RKO (cell line): ENCODE measurements around the gene EVA1C.
A peak's percentile ranks its signal among the peaks of the same experiment; 100 is the strongest.
"Not testable (repeated sequence)": the region's sequence is repeated elsewhere in the genome, so short reads cannot be mapped to it uniquely, and the experiment has no call there.

Source experiments
- DNase-seq: peaks from one replicate; pipeline ENCODE4 v3.0.0-alpha.2; 2016; ENCODE audit warnings: low spot score

Gene EVA1C

DNA sequence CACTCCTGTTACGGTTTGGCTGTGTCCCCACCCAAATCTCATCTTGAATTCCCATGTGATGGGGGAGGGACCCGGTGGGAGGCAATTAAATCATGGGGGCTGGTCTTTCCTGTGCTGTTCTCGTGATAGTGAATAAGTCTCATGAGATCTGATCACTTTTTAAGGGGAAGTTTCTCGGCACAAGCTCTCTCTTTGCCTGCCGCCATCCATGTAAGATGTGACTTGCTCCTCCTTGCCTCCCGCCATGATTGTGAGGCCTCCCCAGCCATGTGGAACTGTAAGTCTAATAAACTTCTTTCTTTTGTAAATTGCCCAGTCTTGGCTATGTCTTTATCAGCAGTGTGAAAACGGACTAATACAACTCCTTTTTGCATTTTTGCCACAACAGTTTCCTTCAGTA is 118.3 kb downstream of the EVA1C start:
- DNase-seq = not testable (repeated sequence)

DNA sequence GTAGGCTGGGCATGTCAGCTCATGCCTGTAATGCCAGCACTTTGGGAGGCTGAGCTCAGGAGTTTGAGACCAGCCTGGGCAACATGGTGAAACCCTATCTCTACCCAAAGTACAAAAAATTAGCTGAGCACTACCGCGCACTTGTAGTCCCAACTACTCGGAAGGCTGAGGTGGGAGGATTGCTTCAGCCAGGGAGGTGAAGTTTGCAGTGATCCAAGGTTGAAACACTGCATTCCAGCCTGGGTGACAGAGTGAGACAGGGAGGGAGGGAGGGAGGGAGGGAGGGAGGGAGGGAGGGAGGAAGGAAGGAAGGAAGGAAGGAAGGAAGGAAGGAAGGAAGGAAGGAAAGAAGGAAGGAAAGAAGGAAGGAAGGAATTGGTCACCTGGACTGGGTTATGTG is 119.1 kb downstream of the EVA1C start:
- not testable (repeated sequence) for DNase-seq

DNA sequence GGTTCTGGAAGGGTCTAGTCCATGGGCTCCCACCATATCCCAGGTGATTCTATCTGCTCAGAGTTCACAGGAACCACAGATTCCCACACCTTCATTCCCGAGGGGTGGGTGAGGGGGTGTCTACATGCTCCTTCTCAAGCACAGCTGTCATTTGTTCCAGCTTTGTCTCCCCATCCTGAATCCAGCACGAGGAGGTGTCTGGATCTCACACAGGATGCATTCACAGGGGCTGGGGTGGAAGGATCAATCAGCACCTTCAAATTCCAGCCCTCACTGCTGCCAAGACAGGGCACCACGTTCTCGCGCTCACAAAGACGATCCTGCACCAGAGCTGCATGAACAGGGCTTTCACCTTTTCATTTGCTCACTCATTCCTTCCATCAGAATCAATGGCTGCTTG is 120.1 kb downstream of the EVA1C start:
- no peak for DNase-seq

DNA sequence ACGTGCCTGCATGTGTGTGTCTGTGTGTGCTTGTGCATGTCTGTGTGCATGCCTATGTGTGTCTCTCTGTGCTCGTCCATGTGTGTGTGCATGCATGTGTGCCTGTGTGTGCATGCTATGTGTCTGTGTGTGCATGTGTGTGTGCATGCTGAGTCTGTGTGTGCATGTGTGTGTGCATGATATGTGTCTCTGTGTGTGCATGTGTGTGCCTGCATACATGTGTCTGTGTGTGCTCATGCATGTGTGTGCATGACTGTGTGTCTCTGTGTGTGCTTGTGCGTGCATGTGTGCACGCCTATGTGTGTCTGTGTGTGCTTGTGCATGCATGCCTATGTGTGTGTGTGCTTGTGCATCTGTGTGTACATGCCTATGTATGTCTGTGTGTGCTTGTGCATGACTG is 120.5 kb downstream of the EVA1C start:
- no peak for DNase-seq

DNA sequence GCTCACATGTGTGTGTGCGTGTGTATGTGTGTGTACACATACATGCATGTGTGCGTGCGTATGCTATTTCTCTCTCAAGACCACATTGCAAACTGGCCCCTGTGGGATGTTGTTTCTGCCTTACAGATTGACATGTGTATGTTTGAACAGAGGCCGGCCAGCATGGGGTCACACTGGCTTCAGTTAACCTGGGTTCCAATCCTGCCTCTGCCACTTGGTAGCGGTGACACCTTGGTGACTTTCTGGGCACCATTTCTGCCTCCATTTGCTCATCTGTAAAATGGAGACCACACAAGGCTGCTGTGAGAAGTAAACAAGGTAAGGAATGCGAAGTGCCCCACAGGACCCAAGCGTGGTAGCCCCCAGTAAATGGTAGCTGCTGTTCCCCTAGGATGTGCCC is 121.1 kb downstream of the EVA1C start:
- DNase-seq = no peak

DNA sequence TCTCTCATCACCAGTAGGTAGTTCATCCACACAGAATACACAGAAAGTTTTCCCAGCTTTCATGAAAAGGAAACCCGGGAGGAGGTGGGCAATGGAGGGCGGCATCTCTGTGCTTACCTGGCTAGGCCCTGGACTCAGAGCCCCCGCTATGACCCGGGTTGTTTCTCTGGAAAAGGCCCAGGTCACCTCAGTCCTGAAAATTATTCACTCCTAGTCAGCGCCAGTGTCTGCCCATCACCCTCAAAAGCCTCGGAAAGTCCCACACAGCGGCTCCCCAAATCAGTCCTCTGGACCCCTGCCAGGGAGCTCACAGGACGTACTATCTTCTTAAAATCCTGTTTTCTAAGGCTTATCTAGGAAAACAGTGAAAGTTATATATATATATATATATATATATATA is 121.6 kb downstream of the EVA1C start:
- DNase-seq = no peak

DNA sequence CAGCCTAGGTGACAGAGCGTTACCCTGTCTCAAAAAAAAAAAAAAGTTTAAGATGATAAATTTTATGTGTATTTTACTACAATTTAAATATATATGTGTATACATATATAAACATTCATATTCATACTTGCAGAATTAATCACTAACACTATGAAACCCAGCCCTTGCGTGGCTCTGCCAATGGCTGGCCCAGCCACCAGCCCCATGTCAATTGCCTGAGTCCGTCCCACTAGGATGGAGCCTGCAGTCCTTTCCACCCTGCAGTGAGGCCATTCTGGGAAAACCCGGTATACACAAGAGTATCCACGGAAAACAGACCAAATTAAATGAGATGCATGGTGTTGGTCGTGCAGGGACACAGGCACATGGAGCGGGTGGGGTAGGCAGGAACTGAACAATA is 123.1 kb downstream of the EVA1C start:
- DNase-seq = no peak

DNA sequence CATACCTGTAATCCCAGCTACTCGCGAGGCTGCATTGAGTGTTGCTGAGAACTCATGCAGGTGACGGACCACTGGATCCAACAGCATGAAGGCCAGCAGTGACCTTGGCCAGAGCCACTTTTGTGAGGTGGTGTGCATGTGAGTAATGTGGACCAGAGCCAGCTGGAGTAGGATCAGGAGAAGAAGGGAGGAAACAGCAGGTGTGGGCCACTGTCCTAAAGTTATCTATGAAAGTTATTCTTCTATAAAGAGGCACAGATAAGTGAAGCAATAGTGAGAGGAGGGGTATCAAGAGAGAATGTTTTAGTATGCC is 125.0 kb downstream of the EVA1C start:
- DNase-seq = no peak

DNA sequence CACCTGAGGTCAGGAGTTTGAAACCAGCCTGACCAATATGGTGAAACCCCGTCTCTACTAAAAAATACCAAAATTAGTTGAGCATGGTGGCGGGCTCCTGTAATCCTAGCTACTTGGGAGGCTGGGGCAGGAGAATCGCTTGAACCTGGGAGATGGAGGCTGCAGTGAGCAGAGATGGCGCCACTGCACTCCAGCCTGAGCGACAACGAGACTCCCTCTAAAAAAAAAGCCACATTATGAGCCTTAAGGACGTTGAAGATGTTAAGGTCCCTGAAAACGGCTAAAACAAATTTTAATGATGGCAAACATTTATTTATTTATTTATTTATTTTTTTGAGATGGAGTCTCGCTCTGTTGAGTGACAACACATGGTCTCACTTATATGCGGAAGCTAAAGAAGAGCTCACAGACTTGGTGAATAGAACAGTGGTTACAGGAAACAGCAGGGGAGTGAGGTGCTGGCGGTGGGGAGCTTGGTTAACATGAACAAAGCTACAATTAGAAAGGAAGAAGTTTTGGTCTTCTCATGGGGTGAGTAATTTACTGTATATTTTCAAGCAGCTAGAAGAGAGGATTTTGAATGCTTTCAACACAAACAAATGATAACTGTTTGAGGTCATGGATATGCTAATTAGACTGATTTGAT is 125.8 kb downstream of the EVA1C start:
- no peak for DNase-seq

DNA sequence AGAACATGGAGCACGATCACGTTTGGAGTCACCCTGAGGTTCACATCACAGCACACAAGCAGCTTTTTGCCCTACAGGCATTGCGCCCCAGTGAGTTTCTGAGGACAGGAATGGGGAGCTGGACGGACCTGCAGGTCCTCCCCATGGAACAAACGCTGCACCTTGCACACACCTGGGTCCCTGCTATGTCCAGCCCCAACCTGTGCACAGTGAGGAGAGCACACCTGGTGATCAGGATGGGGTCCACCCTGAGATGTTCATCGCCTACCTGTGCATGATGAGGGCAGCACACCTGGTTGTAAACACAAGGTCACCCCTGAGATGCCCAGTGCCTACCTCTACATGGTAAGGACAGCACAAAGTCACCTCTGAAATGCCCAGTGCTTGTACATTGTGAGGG is 126.9 kb downstream of the EVA1C start:
- DNase-seq = no peak

DNA sequence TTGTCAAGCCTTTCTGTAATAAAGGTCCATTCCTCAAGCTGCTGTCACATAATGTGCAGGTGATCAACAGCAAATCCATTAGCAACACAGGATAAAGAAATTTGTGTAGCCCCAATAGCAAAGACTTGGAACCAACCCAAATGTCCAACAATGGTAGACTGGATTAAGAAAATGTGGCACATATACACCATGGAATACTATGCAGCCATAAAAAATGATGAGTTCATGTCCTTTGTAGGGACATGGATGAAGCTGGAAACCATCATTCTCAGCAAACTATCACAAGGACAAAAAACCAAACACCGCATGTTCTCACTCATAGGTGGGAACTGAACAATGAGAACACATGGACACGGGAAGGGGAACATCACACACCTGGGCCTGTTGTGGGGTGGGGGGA is 130.6 kb downstream of the EVA1C start:
- DNase-seq = not testable (repeated sequence)

DNA sequence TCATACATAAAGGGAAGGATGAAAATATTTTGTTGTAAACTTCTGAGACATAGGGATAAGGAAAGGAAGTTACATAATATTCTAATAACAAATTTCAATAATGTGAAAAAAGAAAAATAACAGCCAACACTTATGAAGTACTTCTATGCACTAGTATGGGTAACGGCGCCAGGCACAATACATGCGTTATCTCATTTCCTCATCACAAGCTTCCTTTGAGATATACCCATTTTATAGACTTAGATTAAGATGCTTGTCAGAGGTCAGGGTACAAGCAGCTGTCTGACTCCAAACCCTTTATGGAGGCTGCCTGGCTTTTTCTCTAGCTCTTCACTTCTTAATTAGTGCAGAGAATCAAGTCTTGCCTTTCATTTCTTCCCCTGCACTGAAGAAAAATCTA is 131.5 kb downstream of the EVA1C start:
- no peak for DNase-seq

DNA sequence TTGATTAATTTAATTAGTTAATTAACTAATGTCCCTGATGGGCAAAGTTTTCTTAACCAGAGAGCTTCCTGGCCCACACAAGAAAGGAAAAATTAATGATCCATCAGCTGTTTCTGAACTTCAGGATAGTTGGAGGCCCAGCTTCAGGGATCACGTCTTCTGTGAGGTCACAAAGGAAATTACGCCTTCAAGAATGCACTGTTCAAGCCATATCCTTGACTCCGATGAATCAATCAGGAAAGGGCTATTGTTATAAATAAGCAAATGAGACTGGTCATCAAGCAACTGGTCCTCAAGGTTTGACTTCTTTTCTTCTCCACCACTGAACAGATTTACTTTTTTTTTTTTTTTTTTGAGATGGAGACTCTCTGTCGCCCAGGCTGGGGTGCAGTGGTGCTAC is 132.2 kb downstream of the EVA1C start:
- DNase-seq = no peak

DNA sequence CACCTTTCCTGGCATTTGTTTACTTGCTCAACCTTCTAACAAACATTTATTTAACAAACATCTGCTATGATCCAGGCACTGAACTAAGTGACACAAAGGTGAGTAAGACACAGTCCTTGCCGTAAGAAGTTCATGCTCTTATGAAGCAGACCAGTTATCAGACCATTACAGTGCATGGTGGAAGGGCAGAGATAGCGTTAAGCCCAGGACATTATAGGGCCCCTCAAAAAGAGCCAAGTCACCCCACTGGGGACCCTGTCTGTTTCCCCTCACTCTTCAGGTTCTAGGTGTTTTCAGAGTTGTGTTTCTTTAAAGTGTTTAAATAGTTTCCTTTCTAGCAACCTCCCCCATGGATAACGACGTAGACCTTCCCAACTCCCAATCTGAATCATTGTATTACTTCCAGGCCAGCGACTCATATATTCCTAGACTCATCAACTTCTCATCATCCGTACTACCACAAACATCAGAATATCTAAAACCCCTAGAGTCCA is 133.5 kb downstream of the EVA1C start:
- peak; percentile 51 for DNase-seq

DNA sequence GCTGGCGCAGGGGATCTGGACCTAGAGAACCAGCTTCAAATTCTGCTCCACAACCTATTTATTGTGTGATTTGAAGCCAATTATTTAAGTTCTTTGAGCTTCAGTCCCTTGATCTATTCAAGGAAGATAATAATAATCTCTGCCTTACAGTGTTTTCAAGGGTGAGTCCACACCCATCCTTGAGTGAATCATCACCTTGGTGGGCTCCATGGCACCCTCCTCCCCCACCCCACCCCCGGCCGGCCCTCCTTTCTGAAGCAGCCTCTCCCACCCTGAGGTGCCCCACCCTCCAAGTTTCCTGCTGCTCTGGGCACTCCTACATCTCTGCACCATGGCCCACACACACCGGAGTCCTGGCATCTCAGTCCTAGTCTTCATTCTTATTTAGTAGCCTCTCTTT is 134.5 kb downstream of the EVA1C start:
- no peak for DNase-seq

DNA sequence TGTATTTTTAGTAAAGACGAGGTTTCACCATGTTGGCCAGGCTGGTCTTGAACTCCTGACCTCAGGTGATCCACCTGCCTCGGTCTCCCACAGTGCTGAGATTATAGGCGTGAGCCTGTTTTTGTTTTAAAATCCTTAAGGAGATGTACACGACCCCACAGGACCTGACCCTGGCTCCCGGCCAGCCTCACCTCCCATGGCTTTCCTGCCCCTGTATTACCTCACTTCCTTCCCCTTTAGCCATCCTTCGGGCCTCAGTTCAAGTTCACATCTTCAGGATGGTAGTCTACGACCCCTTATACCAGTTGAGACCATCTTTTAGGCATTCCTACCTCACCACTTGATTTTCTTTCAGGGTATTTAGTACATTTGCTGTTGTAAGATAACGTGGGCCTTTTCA is 136.5 kb downstream of the EVA1C start:
- no peak for DNase-seq

DNA sequence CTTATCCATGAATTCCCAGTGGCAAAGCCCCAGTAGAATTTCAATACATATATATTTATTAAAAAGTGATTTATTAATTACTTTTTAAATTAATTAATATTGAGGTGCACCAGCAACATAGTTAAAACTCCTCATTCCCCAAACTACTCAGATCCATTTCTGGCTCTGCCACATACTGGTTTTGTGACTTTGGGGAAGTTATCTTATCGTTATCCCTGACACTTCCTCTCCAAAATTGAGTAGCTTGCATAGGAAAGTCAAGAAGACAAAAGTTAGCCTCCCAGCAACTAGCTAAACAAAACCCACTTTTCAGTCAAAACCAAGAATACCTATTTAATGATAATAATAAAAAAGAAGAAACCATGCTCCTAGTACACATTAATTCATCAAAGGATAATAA is 136.9 kb downstream of the EVA1C start:
- no peak for DNase-seq

DNA sequence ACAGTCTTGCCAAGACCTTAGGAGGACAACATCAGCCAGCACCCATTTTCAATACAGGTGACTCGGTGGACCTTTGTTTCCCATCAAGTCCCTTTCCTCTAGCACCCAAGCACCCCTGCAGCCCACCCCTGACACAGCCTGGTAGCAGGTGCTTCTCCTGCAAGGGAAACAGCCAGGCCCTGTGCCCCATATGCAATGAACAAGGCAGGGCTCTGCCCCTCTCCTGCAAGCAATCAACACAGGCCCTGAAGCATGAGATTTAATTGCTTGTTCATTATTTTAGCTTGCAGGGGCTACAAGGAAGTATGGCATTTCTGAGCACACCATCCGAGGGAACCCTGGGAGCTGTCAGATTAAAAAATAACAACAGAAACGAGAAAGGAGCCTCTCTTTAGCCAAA is 137.4 kb downstream of the EVA1C start:
- no peak for DNase-seq

DNA sequence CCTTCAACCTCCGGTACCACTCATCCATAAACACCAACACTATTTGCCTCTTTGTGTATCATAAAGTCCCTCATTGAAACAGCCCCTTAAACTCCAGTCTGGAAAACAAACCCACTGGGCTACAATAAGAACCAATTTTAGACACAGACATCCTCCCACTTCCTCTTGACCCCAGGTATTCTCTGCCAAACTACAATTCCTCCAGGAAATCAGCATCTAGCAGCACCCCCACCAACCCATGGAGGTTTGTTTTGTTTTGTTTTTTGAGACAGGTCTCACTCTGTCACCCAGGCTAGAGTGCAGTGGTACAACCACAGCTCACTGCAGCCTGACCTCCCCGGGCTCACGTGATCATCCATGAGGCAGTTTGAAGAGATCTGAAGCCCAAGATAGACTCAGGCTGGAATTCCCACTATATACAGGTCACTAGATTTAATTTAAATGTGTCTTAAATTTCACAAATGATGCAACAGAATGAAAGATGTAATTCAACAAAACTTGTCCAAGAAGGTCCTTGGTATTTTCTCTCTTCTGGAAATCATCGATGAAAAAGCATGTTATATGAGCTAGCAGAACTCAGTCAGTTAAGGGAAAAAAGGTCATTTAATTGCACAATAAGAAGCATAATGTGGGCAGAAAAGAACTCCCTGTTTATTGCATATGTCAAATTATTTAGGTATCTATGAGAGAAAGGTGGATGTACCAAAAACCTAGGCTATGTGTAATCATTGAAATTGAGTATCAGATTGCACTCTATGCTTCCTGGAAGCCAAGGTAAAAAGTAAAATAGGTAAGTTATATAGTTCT is 142.5 kb downstream of the EVA1C start:
- DNase-seq = no peak

DNA sequence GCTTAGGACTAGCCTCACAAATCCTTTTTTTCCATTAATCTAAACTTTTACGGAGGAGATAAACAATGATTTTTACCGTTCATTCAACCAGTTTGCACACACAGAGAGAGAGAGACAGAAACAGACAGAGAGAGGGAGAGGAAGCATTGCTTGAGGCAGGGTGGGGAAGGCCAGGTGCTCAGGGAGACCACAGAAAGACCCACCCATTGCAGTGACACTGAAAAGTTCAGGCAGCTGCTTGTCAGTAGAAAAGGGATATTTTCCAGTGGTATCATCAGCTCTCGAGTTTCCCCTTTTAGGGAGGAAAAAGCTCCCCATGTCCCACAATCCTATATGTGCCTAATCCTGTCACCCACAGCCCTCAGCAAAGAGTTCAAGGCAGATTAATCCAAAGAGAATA is 145.6 kb downstream of the EVA1C start:
- DNase-seq = no peak

DNA sequence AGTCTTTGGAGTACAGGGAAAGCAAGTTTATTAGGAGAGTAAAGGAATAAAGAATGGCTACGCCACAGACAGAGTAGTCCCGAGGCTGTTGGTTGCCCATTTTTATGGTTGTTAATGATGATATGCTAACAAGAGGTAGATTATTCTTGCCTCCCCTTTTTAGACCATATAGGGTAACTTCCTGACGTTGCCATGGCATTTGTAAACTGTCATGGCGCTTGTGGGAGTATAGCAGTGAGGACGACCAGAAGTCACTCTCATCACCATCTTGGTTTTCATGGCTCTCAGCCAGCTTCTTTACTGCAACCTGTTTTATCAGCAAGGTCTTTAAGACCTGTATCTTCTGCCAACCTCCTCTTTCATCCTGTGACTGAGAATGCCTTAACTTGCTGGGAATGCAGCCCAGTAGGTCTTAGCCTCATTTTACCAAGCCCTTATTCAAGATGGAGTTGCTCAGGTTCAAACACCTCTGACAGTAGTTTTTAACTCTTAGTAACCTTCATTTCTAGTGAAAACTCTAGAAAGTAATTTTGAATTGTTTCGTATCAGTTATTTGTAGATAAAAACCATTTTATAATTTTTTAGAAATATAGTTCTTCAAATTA is 146.6 kb downstream of the EVA1C start:
- no peak for DNase-seq

DNA sequence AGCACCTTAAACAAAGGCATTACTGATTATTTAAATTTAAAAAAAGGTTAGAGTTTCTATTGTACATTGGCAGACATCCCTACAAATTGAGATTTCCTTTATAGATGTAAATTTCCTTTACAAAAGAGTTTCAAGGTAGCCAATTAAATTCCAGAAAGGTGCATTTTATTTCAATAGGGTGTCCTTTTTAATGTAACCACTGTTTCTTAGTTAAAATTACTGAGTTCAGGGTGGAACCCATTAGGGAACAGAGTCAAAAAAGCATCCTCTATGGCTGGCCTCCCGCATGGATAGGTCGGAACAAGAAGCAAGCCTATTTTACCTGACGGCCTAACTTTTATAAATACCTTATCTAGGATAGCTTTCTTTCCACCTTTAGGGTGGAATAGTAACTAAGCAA is 148.4 kb downstream of the EVA1C start:
- no peak for DNase-seq

DNA sequence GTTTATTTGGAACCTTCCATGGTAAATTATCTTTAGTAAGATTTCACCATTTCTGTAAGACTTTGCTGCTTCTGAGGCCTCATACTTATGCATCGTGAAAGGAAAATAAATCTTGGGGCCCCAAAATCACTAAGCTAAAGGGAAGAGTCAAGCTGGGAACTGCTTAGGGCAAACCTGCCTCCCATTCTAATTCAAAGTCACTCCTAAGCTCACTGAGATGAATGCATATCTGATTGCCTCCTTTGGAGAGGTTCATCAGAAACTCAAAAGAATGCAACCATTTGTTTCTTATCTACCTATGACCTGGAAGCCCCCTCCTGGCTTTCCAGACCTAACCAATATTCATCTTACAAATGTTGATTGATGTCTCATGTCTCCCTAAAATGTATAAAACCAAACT is 149.0 kb downstream of the EVA1C start:
- not testable (repeated sequence) for DNase-seq

DNA sequence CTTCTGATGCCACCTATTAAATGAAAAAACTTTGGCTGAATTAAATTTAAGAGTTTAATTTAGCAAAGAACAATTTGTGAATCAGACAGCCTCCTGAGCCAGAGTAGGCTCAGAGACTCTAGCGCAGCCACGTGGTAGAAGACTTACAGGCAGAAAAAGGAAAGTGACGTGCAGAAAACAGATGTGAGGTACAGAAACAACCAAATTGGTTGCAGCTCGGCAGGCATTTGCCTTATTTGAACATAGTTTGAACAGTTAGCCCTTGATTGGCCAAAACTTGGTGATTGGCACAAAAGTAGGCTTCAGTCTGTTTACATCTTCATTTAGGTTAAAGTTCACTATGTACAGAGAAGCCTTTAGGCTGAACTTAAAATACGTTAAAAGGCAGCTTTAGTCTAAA is 149.9 kb downstream of the EVA1C start:
- no peak for DNase-seq
